ENCODE results near the gene GPANK1.

- TF ChIP-seq CTCF (IDR thresholded peaks at IDR 0.05; ENCODE audit: low read length) (no peak), EZH2 (IDR thresholded peaks at IDR 0.05; ENCODE audit: borderline replicate concordance, low read length) (no peak)
These were observed 13.2 kb upstream of the GPANK1 start for GRCh38 chr6:31677955-31678354.
